Airway epithelial cell (primary cell): ENCODE measurements around the gene SOX4. TPM values are rescaled to one million over a fixed set of nuclear protein-coding genes. Genes with fewer than 3 reads are reported as not detected.

Source experiments
- total RNA-seq: library from RNA; depleted of rRNA; stranded (reverse); fragments of >200 nt; gene quantifications from 2 replicates; pipeline ENCODE4 v1.2.3, GENCODE V29; 2015

SOX4 gene
- 18.0 and 26.9 TPM in 2 replicates for total RNA-seq

DNA sequence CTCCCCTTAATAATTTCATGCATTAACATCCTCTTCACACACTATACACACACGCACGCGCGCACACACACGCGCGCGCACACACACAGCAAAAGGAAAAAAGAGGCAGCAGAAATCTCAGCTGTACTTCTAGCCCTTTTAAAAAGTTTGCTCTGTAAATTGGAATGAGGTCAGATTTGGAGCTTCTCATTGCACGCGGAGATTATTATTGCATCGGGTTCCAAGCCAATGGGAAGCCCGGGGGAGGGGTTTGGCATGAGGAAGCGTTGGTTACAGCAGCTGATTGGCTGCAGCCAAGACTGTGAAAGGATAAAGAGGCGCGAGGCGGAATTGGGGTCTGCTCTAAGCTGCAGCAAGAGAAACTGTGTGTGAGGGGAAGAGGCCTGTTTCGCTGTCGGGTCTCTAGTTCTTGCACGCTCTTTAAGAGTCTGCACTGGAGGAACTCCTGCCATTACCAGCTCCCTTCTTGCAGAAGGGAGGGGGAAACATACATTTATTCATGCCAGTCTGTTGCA lies at the start of gene SOX4:
Gene SOX4 (plus strand): TSS at position 340 of the 515 bp plus-strand sequence. CDS start 784 bp downstream, outside the sequence.

